Measurements from ENCODE around the gene PLCG1.
"Not testable (repeated sequence)": the region's sequence is repeated elsewhere in the genome, so short reads cannot be mapped to it uniquely, and the experiment has no call there.

The PLCG1 gene

GRCh38 chr20:41136680-41137613 is at the start of gene PLCG1:
TSS of gene PLCG1 (plus strand) at chr20:41137543. CDS start at chr20:41137642, 99 bp downstream.
- FAIRE-seq, result no peak

DNA sequence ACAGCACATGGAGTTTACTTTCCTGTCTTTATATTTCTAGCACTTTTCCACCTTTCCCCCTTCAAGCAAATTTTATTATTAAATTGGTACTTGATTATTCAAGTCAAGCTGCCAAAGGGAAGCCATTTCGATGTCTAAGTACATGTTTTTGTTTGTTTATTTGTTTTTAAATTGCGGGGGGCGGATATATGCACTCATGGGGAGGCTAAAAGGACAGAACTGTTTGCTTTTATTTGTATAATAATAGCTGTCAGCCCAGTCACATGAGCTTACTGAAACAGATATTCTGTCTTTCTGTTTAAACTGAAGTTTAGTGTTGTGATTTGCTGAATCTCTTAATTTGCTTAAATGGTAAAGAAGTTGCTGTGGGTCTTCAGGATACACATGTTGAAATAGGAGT is 49.6 kb upstream of the PLCG1 start:
- FAIRE-seq, result no peak

- FAIRE-seq, result no peak
Observed at GRCh38 chr20:41089555-41089954, 47.8 kb upstream of the PLCG1 start.

GRCh38 chr20:41091927-41092326 is 45.4 kb upstream of the PLCG1 start:
- no peak for FAIRE-seq

DNA sequence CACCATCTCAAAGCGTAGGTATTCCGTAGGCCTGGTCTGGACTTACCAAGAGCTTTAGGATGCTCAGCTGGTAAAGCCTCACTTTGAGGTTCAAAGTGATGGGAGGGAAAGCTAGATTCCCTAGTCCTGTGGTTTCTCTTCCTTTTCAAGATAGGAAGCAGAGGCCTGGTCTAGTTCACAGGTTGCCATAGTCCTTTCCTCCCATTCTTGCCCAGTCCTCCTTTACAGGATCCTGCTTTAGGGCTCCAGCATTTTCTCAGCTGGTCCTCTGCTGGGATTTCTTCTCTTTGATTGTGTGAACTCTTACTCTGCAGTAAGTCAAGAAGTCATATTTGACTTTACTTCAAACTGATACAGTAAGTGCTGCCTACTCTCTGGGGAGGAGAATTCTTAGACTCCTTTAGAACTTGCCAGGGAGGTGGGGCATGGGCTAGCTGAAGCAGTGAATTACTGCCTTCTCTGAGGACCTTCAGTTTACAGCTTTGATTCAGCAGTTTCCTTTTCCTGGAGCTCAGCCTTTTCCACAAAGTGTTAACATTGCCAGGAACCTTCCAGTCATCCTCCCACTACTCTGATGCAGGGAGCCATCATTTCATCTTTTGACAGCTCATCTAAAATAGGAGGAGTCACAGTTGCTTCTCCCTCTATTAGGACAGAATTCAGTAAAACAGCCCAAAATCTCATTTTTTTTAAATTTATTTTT is 42.8 kb upstream of the PLCG1 start:
- no peak for FAIRE-seq

- peak; percentile 86 for FAIRE-seq
Observed at GRCh38 chr20:41095110-41095969, 42.0 kb upstream of the PLCG1 start.

DNA sequence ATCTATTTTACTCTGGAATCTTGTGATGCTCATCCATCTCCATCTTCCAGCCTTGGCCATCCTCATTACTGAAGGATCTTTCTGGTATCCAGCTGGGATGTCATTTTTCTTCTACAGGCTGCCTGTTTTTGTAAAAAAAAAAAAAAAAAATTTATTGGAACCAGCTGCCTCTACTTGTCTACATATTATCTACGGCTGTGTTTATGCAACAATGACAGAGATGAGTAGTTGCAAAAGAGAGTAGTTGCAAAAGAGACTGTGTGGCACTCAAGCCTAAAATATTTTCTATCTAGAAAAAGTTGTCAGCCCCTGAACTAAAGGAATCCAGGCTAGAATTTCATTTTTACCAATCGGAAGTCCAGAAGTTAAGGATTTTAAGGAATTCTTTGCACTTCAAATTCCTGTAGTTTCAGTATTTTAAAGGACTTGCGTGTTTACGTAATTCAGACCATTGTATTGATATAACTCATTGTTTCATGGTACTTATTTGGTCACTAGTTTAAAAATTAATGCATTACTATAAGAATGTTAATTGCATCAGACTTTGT is 38.6 kb upstream of the PLCG1 start:
- FAIRE-seq, result no peak

DNA sequence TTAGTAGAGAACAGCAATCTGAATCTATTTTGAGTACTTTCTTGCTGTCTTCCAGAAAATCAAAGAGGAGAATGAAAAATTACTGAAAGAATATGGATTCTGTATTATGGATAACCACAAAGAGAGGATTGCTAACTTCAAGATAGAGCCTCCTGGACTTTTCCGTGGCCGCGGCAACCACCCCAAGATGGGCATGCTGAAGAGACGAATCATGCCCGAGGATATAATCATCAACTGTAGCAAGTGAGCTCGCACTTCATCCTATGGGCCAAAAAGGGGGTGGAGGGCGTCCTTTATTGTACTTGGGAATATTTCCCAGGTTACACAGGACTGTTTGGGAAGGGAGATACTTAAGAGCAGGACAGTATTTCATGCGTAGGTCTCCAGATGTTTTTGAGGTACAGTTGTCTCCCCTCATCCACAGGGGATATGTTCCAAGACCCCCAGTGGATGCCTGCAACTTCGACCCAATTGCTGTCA is 37.3 kb upstream of the PLCG1 start:
- no peak for FAIRE-seq

DNA sequence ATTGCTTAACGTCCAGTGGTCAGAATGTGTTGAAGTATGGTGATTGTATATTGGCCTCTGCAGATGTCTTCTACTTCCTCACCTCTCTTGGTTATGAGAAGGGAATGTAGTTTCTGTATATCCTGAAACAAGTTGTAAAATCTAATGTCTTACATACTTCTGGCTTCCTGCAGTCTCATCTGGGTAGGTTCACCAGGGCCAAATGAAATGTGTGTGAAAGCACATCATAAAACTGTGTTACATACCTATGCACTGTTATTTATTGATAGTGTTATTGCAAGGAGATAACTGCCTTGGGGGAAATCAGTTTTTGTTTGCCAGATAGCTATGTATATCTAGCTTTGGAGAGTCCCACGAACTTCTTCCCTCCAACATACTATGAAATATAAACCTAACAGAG is 35.7 kb upstream of the PLCG1 start:
- FAIRE-seq, result no peak

GRCh38 chr20:41108531-41108930 is 28.8 kb upstream of the PLCG1 start:
- FAIRE-seq, result no peak

GRCh38 chr20:41110012-41110411 is 27.3 kb upstream of the PLCG1 start:
- no peak for FAIRE-seq

- no peak for FAIRE-seq
Observed at GRCh38 chr20:41110930-41111577, 26.3 kb upstream of the PLCG1 start.

- no peak for FAIRE-seq
Observed at GRCh38 chr20:41111578-41111951, 25.8 kb upstream of the PLCG1 start.

DNA sequence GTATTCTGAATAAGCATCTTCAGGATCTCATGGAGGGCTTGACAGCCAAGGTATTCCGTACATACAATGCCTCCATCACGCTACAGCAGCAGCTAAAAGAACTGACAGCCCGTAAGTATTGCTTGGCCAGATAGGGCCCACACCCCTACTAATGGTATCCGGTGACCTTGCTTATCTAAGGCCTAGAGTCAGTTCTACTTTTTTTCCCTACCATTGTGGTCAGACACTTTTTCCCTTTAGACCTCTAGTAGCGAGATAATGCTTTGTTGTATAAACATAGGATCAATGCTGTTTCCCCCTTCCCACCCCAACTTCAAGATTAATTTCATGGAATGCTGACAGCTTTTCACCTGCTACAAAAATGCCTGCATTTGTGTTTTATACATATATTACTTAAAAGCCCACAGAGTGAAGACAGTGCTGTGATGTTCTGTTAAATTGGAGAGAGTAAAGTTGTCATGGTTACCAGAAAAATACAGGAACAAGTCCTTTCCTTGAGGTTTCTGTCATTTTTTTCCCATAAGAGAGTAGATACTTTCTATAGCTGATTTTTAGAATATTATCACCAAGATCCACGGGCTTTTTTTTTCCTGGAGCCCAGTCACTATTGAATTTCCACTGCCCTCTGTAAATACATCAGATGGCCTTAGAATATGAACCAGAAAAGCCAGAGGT is 20.9 kb upstream of the PLCG1 start:
- no peak for FAIRE-seq

- FAIRE-seq, result not testable (repeated sequence)
Observed at GRCh38 chr20:41118159-41118558, 19.2 kb upstream of the PLCG1 start.

- FAIRE-seq, result no peak
Observed at GRCh38 chr20:41118632-41119031, 18.7 kb upstream of the PLCG1 start.

DNA sequence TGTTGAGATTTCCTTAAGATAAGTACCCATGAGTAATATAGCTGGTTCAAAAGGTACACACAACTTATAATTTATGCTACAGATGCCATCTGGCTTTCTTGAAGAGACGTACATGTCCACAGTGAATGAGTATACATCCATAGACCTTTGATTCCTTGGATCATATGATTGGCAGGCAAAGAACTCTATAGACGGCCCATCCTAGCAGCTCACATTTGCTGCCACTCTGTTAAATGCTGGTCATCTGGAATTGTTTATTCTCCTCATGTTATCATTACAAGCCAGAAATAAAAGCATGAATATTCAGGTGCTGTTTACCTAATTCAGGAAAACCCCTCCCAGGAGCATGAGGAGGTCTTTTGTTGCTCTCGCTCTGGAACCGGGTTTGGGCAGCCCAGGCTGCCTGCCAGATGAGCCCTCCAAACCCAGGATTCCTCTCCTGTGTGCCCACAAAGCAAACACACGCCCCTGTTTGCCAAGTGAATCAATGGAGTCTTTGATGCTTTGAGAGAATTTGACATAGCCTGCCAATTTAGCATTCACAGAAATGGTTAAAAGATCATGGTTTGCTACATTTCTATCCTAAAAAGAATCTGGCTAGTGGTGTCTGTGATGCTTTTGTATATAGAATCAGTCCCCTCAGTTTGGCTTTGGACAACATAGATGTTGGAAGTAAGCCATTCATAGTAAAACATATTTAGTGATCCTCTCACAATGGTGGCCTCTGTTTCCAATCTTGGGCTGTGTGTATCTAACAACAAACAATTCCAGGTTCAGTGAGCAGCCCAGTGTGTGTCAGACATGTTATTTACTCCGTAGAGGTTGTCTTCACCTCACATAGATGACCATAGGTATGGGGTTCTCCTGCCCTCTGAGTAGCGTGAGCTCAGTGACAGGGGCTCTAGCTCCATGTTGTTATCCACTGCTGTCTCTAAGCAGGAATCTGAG is 17.5 kb upstream of the PLCG1 start:
- no peak for FAIRE-seq

DNA sequence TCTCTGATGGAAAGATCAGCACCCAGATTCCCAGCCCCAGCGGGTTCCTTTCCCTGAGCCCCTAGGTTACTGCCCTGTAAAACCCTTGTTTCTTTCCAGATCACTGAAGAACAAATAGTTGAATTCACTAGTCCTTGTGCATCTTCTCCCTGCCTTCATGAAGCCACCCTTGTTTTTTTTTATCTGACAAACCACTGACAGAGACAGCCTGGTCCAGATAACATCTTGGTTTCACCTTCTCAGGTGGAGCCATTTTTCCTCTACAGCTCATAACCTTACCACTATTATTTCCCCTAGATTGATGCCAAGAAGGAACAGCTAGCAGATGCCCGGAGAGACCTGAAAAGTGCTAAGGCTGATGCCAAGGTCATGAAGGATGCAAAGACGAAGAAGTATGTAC is 15.9 kb upstream of the PLCG1 start:
- FAIRE-seq, result no peak

DNA sequence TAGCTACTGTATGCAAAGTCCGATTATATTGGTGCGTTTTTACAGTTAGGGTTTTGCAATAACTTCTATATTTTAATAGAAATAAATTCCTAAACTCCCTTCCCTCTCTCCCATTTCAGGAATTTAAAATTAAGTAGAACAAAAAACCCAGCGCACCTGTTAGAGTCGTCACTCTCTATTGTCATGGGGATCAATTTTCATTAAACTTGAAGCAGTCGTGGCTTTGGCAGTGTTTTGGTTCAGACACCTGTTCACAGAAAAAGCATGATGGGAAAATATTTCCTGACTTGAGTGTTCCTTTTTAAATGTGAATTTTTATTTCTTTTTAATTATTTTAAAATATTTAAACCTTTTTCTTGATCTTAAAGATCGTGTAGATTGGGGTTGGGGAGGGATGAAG is 13.7 kb upstream of the PLCG1 start:
- FAIRE-seq, result no peak

- FAIRE-seq, result no peak
Observed at GRCh38 chr20:41124451-41125094, 12.8 kb upstream of the PLCG1 start.
